22Rv1 (cell line): ENCODE data around the gene SLC22A17.

Experiments
- ZFX ChIP-seq: fragments of 450-650 bp; IDR thresholded peaks from 2 replicates; pipeline ENCODE4 v1.6.1; 2017; ENCODE audit warnings: antibody characterized with exemption, borderline replicate concordance
- TF ChIP-seq, protein P1 (sequence below): fragments of 450-650 bp; IDR thresholded peaks from 2 replicates; pipeline ENCODE4 v1.5.1; 2017; ENCODE audit warnings: mild to moderate bottlenecking

DNA sequence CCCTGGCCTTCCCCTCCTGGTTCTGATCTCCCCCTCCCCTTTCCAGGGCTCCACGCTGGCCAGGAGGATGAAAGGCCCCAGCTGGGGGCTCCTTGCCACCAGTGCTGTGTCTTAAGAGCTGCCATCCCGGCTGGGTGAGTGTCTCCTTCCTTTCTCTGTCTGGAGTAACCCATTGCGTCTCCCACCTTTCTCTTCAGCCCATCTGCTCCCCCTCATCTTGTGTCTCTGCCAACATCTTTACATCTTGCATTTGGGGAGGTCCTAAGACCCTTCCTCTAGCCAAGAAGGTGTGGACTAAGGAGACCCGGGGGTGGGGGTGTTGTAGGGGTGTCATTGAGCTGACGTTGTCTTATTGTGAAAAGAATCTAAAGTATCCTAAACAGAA lies 45.5 kb downstream of the SLC22A17 start:
- TF ChIP-seq ZFX, result no peak
- TF ChIP-seq, protein P1, sequence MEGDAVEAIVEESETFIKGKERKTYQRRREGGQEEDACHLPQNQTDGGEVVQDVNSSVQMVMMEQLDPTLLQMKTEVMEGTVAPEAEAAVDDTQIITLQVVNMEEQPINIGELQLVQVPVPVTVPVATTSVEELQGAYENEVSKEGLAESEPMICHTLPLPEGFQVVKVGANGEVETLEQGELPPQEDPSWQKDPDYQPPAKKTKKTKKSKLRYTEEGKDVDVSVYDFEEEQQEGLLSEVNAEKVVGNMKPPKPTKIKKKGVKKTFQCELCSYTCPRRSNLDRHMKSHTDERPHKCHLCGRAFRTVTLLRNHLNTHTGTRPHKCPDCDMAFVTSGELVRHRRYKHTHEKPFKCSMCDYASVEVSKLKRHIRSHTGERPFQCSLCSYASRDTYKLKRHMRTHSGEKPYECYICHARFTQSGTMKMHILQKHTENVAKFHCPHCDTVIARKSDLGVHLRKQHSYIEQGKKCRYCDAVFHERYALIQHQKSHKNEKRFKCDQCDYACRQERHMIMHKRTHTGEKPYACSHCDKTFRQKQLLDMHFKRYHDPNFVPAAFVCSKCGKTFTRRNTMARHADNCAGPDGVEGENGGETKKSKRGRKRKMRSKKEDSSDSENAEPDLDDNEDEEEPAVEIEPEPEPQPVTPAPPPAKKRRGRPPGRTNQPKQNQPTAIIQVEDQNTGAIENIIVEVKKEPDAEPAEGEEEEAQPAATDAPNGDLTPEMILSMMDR, result no peak
